Vagina (tissue), 2 donors: Measurements from ENCODE around the gene AGO3. TPM values are rescaled to one million over a fixed set of nuclear protein-coding genes. Genes with fewer than 3 reads are reported as not detected.

Source experiments
- DNase-seq, 2 donors: peaks; one replicate each; pipeline ENCODE4 v3.0.0-alpha.2; 2017; ENCODE audit errors: extremely low spot score in 2 of 2
- H3K27ac ChIP-seq: fragments of 200-600 bp; sonication (generic); one replicate; pipeline ENCODE4 v1.5.1; 2019
- H3K27me3 ChIP-seq: fragments of 200-600 bp; sonication (generic); one replicate; pipeline ENCODE4 v1.5.1; 2019
- H3K36me3 ChIP-seq, 2 donors: fragments of 200-600 bp; sonication (generic); one replicate each; pipeline ENCODE4 v1.5.1; 2017 to 2019
- H3K4me1 ChIP-seq: fragments of 200-600 bp; sonication (generic); one replicate; pipeline ENCODE4 v1.5.1; 2019
- H3K4me3 ChIP-seq, 2 donors: fragments of 200-600 bp; sonication (generic); 1 replicate in 1 of 2; 2 replicates in 1 of 2; pipeline ENCODE4 v1.5.1; 2016 to 2019
- H3K9me3 ChIP-seq: fragments of 200-600 bp; sonication (generic); one replicate; pipeline ENCODE4 v1.5.1; 2019
- POLR2A ChIP-seq, 2 donors: fragments of 450-650 bp; IDR thresholded peaks; one replicate each; pipeline ENCODE4 v1.6.1; 2017; ENCODE audit warnings: antibody characterized with exemption in 2 of 2, mild to moderate bottlenecking in 2 of 2, moderate library complexity in 2 of 2
- POLR2AphosphoS5 ChIP-seq, 2 donors: sonication (generic); formaldehyde crosslinking; IDR thresholded peaks; one replicate each; pipeline ENCODE4 v1.9.0; 2017; ENCODE audit warnings: antibody characterized with exemption in 2 of 2, mild to moderate bottlenecking in 2 of 2, low read depth in 1 of 2; ENCODE audit not compliant: insufficient read depth in 1 of 2
- intact Hi-C: fragments of 100-400 bp; cut with DNase I; formaldehyde crosslinking; loops from one replicate; pipeline ENCODE4 v1.15.1; 2023
- total RNA-seq: library from RNA; depleted of rRNA; stranded (reverse); fragments of >200 nt; gene quantifications from one replicate; pipeline ENCODE4 v1.2.3, GENCODE V29; 2016
- TF ChIP-seq, protein P1 (sequence below), 3 experiments: fragments of 450-650 bp in 2 of 3; fragments of 200-600 bp in 1 of 3; sonication (generic) in 1 of 3; IDR thresholded peaks; one replicate each; pipeline ENCODE4 v1.5.1; 2017 to 2019; ENCODE audit warnings: antibody characterized with exemption in 3 of 3, mild to moderate bottlenecking in 2 of 3, moderate library complexity in 2 of 3

The AGO3 gene
- total RNA-seq, 1 donor from 2014 or later = 17.2 TPM

DNA sequence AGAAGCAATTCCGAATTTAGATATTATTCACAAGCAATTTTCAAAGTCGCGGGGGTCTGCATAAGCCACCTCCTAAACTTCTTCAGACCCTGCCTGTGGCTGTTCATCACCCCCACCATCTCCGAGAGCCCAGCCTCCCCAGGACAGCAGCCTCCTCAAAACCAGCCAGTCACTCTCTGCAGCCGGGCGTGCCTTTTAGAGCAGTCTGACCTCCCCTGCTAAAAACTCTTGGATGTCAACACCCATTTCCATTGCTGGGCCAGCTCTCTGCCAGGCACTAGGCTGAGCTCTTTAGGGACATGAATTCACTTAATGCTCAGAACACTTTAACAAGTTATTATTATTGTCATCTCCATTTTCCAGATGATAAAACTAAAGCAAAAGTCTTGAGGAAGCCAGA lies 169.5 kb downstream of the AGO3 start:
- Histone ChIP-seq H3K4me3 (no peak overlapping the region), H3K27ac (peak overlapping the region; percentile 49), H3K27me3 (no peaks in the 10 kb centered on the region), H3K9me3 (no peaks in the 10 kb centered on the region), H3K36me3 (peaks cover 0 to 5% of the 10 kb centered on the region in 2 donors), H3K4me1 (peaks cover 9% of the 10 kb centered on the region)
- DNase-seq = no peak
- TF ChIP-seq, protein P1, sequence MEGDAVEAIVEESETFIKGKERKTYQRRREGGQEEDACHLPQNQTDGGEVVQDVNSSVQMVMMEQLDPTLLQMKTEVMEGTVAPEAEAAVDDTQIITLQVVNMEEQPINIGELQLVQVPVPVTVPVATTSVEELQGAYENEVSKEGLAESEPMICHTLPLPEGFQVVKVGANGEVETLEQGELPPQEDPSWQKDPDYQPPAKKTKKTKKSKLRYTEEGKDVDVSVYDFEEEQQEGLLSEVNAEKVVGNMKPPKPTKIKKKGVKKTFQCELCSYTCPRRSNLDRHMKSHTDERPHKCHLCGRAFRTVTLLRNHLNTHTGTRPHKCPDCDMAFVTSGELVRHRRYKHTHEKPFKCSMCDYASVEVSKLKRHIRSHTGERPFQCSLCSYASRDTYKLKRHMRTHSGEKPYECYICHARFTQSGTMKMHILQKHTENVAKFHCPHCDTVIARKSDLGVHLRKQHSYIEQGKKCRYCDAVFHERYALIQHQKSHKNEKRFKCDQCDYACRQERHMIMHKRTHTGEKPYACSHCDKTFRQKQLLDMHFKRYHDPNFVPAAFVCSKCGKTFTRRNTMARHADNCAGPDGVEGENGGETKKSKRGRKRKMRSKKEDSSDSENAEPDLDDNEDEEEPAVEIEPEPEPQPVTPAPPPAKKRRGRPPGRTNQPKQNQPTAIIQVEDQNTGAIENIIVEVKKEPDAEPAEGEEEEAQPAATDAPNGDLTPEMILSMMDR (IDR thresholded peaks at IDR 0.05) = no peak
- TF ChIP-seq POLR2A (IDR thresholded peaks at IDR 0.05) (no peak), POLR2AphosphoS5 (IDR thresholded peaks at IDR 0.05; ENCODE audit: insufficient read depth in 1 of 2, low read depth in 1 of 2) (no peak)
- intact Hi-C loops = loop anchor here (5.0 kb wide), 1 partner anchor 322 kb away; no protein-coding TSS in a partner anchor

DNA sequence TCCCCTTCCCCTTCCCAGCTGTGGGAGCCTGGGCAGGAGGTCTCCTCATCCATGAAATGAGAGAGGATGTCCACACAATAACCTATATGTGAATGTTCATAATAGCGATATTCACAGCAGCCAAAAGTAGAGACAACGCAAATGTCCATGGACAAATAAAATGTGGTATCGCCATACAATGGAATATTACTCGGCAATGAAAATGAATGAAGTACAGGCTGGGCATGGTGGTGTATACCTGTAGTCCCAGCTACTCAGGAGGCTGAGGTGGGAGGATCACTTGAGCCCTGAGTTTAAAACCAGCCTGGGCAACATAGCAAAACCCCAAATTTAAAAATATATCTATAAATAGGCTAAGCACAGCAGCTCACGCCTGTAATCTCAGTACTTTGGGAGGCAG lies 170.6 kb downstream of the AGO3 start:
- intact Hi-C loops = loop anchor here (5.0 kb wide), 1 partner anchor 321 kb away; no protein-coding TSS in a partner anchor
- TF ChIP-seq POLR2AphosphoS5 (IDR thresholded peaks at IDR 0.05; ENCODE audit: insufficient read depth in 1 of 2, low read depth in 1 of 2) (no peak), POLR2A (IDR thresholded peaks at IDR 0.05) (no peak)
- TF ChIP-seq, protein P1 (IDR thresholded peaks at IDR 0.05) = no peak
- no peaks in the 10 kb centered on the region for H3K27me3 ChIP-seq
- H3K9me3 ChIP-seq = no peaks in the 10 kb centered on the region
- H3K36me3 ChIP-seq = no peaks in the 10 kb centered on the region
- no peak overlapping the region for H3K27ac ChIP-seq
- H3K4me1 ChIP-seq = peaks cover 9% of the 10 kb centered on the region
- no peak overlapping the region for H3K4me3 ChIP-seq
- no peak for DNase-seq

DNA sequence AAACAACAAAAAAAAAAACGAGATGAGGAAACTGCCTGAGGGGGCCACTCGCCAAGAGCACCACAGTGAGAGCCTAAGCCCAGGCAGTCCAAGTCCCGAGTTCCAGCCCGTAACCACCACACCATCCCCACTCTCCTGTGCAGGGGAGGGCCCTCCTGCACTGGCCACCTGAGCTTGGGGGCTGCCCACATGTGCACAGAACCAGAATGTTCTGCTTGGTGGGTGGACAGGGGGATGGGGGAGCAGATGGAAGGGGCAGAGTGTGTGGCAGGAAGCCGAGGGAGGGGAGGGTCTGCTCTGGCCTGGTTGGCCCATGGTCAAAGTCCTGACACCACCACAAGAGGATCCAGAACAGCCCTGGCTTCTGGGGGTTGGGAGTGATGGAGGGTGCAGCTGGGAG lies 175.4 kb downstream of the AGO3 start:
- H3K4me1 ChIP-seq = peaks cover 17% of the 10 kb centered on the region
- no peak overlapping the region for H3K27ac ChIP-seq
- TF ChIP-seq, protein P1 (IDR thresholded peaks at IDR 0.05) = no peak
- TF ChIP-seq POLR2A (IDR thresholded peaks at IDR 0.05) (no peak), POLR2AphosphoS5 (IDR thresholded peaks at IDR 0.05; ENCODE audit: insufficient read depth in 1 of 2, low read depth in 1 of 2) (no peak)
- H3K9me3 ChIP-seq = no peaks in the 10 kb centered on the region
- H3K36me3 ChIP-seq = no peaks in the 10 kb centered on the region
- H3K4me3 ChIP-seq = no peak overlapping the region
- H3K27me3 ChIP-seq = no peaks in the 10 kb centered on the region
- DNase-seq = no peak
- intact Hi-C loops = no loop called here

DNA sequence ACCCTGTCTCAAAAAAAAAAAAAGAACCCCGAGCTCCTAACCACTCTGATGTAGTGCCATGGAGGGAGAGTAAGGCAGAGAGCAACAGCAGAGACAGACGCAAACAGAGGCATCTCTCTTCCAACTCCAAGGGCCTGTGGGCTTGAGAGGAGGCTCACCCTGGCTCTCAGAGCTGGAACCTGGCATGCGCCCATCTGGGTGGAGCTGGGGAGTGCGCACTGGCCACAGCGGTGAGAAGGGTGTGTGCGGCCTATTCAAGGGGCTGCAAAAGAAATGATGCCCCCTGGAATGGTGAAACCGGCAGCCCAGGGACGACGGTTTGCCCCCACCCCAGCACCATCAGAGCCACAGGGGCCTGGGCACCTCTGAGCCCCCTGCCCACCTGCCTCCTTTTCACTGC lies 176.5 kb downstream of the AGO3 start:
- H3K4me3 ChIP-seq = no peak overlapping the region
- H3K27me3 ChIP-seq = no peaks in the 10 kb centered on the region
- no peak for DNase-seq
- no peaks in the 10 kb centered on the region for H3K9me3 ChIP-seq
- H3K4me1 ChIP-seq = peaks cover 17% of the 10 kb centered on the region
- intact Hi-C loops = no loop called here
- peak overlapping the region; percentile 15 for H3K27ac ChIP-seq
- H3K36me3 ChIP-seq = no peaks in the 10 kb centered on the region
- TF ChIP-seq, protein P1 (IDR thresholded peaks at IDR 0.05) = no peak

DNA sequence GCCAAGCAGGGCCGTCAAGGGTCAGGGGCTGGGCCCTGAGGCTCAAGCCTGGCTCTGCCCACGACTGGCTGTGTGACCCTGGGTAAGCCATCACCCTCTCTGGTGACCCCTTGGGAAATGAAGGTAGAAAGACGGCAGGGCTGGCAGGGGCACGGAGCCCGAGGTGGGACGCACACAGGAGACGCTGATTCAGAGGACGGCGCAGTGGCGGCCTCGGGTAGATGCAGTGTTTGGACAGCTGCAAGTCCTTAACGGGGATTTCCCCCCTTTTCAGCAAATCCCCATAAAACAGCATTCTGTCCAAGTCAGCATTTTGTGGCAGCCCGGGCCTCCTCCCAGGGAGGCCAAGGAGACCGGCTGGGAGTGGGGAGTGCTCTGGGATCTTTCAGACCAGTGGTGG lies 177.4 kb downstream of the AGO3 start:
- H3K27me3 ChIP-seq = no peaks in the 10 kb centered on the region
- TF ChIP-seq POLR2AphosphoS5 (IDR thresholded peaks at IDR 0.05; ENCODE audit: insufficient read depth in 1 of 2, low read depth in 1 of 2) = peak in 1 of 2 donors; percentile 25
- TF ChIP-seq, protein P1 (IDR thresholded peaks at IDR 0.05) = no peak
- H3K9me3 ChIP-seq = no peaks in the 10 kb centered on the region
- intact Hi-C loops = no loop called here
- no peak overlapping the region for H3K4me3 ChIP-seq
- peaks cover 17% of the 10 kb centered on the region for H3K4me1 ChIP-seq
- DNase-seq = no peak
- no peaks in the 10 kb centered on the region for H3K36me3 ChIP-seq
- peak overlapping the region; percentile 15 for H3K27ac ChIP-seq
